Activated CD8-positive, alpha-beta memory T cell treated with anti-CD3 and anti-CD28 coated beads, Interleukin-2, amount 50 U/mL, for 4 hours (primary cell): Measurements from ENCODE around the gene FKBP5.
"Not testable (repeated sequence)": the region's sequence is repeated elsewhere in the genome, so short reads cannot be mapped to it uniquely, and the experiment has no call there.

Source experiments
- DNase-seq: peaks from one replicate; pipeline ENCODE4 v3.0.0-alpha.2; 2020

Gene FKBP5

DNA sequence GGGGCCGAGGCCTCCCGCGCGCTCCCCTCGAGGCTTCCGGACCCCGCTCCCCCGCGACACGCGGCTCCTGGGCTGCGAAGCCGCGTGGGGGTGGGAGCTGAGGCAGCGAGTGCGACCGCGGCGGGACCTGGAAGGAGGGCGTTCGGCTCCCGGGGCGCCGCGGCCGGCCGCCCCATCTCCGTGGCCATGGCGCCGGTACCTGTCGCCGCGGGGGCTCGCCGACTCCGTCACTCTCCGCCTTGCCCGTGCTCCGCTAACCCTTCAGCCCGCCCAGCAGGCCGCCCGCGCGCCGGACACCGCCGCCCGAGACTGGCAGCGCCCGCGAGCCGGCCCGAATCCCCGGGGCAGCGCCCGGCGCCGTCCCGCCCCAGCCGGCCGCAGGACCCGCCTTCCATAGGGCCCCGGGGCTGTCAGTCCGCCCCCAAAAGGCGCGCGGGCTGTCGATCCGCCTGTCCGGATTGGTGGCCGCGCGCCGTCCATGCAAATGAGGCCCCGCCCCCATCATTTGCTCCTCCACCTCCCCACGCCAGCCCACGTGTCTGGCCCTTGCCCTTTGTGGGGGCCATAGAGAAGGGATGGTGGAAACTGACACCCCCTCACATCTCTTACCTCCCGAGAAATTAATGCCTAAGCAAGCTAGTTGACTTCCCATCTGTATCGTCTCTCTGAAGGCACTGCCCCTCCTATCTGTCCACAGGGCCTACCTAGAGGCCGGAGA, at the start of gene FKBP5:
Gene FKBP5 (minus strand): TSS at position 311 of the 718 bp plus-strand sequence. CDS start 46,091 bp downstream, outside the sequence.
- peak; percentile 86 for DNase-seq

DNA sequence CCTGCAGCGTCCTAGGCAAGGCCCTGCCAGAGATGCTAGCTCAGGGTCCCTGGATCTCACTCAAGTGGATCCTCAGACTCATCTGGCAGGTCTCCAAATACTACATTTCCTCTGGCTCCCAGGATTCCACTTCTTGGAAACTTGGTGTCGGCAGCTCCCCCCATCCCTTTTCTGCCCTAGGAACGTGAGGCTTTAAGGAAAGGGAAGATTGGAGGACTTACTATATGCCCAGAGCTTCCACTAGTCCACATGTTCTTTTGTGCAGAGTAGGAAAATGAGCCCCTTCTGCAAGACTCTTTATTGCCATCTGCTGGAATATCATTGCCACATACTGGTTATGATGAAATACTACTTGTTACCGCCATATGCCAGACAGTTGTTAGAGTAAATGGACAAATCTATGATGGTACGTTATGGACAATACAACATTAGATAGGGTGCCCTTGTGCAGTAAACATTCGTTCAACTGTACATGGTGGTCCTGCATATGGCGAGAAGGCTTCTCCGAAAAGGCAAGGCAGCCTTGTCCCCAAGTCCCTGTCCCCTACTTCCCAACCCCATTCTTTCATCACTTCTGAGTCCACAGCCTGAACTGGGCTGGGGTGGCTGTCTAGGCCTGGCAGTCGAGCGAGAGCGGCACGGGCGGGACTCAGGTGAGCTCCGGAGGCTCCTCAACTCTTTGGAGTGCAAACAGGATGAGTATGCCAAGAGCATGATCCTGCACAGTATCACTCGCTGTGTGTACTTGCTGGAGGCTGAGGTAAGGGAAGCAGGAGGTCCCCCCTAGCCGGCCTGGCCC, 48.9 kb upstream of the FKBP5 start:
- DNase-seq, result no peak

DNA sequence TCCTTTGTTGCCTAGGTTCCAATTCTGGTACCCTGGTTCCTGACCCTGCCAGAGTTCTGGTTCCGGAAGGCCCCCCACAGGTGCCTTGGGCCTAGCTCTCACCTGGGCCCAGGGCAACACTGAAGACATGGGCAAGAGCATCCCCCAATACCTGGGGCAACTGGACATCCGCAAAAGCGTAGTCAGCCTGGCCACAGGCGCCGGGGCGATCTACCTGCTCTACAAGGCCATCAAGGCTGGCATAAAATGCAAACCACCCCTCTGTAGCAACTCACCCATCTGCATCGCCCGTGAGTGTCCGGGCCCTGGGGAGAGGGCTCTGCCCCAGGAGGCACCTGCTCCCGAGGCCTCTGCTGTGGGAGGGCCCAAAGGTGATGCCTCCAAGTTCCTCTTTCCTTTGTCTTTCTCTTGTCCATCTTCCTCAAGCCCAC, 48.3 kb upstream of the FKBP5 start, which contains the start of gene ARMC12:
Gene ARMC12 (plus strand): TSS at position 51 of the 431 bp plus-strand sequence. CDS start 77 bp downstream, at position 128.
- no peak for DNase-seq

DNA sequence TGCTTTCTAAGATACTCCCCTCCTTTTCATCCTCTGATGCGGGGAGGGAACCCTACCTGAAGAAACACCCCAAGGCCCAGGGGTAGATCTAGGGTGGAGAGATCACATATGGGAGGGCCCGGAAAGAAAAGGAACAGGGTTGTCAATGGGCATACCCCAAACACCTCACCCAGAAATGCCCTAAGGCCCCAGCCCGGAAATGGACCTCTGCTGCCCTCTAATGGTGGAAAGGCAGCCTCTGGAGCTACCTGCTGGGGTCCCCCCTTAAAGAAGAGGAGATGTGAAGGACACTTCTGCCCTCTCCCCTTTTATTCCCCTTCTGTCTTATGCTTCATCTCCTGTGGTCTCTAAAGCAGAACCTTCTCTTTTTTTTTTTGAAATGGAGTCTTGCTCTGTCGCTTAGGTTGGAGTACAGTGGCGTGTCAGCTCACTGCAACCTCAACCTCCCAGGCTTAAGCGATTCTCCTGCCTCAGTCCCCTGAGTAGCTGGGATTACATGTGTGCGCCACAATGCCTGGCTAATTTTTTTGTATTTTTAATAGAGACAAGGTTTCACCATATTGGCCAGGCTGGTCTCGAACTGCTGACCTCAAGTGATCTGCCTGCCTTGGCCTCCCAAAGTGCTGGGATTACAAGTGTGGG, 47.7 kb upstream of the FKBP5 start:
- DNase-seq, result peak; percentile 87

DNA sequence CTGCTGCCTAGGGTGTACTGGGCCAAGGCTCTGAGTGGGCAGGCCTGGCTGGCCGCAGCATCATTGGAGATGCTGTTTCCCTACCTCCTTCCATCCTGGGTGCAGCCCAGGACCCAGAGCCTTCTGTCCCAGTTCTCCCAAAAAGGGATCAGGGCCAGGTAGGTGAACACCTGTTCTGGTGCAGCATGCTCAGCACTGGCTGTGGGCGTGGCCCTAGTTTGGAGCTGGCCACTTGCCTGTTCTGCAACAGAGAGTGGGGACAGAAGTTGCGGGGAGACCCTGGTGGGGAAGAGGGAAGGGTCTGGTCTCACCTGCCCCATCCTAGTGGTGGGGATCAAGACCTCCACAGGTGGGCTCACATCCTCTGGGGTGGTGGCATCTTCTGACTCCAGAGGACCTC, 46.7 kb upstream of the FKBP5 start:
- no peak for DNase-seq

DNA sequence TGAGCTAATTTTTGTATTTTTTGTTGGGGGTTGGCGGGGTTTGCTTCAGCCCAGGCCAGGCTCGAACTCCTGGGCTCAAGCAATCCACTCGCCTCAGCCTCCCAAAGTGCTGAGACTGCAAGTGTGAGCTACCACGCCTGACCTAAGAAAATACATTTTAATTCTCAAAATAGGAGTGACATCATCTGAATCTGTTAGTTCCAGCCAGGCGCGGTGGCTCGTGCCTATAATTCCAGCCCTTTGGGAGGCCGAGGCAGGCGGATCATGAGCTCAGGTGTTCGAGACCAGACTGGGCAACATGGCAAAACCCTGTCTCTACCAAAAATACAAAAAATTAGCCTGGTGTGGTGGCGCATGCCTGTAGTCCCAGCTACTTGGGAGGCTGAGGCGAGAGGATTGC, 45.6 kb upstream of the FKBP5 start:
- not testable (repeated sequence) for DNase-seq

DNA sequence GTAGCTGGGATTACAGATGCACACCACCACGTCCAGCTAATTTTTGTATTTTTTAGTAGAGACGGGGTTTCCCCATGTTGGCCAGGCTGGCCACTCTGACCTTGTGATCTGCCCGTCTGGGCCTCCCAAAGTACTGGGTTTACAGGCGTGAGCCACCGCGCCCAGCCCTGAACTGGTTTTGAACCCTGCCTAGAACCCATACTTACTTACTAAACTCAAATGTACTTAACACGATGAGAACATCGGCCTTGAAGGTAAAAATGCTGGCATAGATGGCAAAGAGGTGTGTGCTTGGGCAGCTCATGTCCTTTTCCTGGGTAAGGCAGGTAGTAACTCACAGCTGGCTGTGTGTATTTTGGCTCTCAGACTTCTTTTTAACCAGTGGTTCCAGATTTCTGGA, 44.9 kb upstream of the FKBP5 start:
- DNase-seq, result no peak

DNA sequence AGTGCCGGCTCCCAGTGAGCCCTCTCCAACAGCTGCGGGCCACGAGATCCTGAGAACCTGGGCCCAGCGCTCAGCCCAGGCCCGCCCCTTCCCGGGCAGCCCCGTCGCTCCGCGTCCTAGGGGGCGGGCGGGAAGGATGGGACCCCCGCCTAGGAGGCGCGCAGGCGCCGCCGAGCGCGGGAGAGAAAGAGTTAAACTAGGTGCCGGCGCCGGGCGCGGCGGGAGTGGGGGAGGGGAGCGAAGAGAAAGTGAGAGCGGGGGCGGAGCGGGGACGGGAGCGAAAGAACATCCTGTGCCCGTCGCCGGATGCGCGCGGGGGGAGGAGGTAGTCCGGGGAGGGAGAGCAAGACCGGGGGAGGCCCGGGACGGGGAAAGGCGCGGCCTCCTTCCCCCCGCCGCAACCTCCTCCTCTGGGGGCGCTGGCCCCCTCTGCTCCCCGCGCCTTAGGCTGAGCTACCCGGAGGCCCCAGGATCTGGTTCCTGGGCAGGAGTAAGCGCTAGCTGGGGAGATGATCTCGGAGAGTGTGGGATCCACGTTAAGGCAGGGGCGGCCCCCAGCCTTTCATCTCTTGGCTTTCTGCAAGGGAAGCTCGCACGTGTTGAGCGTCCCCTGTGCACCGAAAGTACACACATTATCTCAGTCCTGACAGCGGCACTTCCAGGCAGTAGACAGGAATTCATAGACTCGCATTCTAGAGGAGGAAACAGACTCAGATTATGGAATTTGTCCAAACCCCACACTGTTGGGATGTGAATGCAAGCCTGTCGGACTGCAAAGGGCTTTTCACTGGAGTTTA, 43.2 kb upstream of the FKBP5 start:
- DNase-seq, result peak; percentile 93

DNA sequence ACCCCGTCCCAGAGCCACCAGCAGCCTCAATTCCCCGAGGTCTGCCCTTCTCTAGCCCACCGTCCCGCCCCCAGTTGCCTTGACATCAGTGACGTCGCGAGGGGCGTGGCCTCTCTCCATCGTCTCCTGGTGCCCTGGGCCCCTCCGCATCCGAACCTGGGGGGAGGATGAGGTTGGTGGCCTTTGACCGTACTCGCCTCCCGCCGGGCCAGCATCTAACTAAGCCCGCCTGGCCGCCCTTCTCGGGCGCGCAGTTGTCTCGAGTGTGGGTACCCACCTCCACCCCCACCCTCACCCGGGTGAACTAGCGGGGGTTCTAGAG, 42.7 kb upstream of the FKBP5 start:
- DNase-seq, result peak; percentile 97

DNA sequence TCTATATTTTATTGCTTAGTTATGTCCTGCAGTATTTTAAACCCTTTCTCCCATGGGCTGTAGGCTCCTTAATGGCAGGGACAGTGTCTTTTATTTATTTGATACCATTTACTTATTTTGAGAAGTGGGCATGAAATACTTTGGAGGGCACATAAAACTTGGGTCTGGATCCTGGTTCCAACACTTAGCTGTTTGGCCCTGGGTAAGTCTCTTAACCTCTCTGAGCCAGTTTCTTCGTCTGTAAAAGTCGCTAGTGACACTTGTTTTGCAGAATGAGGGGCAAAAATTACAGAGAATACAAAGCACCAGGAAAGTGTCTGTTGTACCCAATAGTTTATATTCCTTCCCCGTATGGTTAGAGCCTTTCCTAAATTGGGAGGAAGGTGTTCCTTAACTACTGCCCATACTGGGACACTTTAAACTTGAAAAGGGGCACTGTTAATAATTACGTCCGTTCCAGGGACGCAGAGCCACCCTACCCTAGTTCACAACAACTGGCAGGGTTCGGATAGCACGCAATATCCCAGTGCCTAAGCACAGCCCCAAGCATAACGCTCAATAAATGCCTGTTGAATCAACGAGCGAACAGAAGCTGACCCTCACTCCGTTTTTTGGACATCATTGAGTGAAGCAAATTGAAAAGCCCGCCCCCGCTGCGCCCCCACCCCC, 42.2 kb upstream of the FKBP5 start:
- DNase-seq, result no peak

DNA sequence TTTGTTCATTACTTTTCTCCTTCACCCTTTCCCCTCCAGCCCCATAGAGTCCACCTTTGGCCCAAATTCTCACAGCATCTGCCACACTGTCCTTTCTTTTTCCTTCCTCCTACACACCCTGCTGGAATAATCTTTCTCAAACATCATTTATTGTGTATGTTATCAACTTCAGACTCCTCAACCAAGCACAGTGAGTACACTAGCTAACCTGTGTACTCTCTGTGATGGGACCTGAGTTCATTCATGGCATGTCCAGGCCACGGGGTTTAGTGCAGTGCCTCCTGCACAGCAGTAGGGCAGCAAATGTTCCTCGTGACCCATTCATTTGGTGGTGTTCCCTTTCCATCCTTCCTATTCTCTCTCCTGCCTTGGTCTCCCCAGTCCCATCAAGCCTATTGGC, 41.0 kb upstream of the FKBP5 start:
- DNase-seq, result no peak

DNA sequence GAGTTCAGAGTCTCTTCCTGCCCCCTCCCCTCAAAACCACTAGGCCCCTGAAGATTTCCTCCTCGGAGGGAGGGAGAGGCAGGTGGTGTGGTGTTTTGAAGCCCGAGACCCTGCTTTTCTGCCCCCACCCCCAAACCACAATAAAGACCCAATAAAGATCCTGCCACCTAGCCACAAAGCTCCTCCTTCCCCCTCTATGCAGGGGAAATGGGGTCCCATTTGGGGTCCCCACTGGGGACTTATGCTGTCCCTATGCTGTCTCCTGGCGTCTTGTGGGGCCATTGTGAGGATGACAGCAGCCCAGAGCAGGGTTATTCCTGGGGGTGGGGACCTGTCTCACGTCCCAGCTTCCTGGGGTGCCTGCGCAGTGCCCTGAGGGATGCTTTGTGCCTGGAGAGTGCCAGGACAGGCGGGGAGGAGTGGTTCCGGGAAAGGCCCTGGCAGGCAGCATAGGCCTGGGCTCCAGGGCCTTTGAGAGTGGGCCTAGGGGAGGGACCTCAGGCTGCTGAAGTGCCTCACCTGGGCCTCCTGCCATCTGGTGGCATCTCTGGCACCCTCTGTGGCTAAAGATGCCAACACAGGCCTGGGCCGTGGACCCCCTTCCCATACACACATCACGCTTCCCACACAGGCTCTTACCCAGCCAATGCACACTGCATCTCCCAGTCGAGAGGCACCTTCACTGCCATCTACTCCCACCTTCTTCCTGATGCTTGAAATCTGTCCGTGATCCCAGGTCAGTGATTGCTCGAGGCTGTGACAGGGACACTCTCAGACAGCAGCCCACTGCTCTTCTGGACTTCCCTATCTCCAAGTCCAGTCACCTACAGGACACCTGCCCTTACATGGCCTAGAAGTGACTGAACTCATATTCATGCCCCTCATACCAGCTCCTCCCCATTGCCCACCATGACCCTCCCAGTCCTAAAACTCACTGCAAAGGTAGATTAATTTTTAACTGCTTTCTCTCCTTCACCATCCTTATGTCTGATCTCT, 40.3 kb upstream of the FKBP5 start:
- peak; percentile 40 for DNase-seq

DNA sequence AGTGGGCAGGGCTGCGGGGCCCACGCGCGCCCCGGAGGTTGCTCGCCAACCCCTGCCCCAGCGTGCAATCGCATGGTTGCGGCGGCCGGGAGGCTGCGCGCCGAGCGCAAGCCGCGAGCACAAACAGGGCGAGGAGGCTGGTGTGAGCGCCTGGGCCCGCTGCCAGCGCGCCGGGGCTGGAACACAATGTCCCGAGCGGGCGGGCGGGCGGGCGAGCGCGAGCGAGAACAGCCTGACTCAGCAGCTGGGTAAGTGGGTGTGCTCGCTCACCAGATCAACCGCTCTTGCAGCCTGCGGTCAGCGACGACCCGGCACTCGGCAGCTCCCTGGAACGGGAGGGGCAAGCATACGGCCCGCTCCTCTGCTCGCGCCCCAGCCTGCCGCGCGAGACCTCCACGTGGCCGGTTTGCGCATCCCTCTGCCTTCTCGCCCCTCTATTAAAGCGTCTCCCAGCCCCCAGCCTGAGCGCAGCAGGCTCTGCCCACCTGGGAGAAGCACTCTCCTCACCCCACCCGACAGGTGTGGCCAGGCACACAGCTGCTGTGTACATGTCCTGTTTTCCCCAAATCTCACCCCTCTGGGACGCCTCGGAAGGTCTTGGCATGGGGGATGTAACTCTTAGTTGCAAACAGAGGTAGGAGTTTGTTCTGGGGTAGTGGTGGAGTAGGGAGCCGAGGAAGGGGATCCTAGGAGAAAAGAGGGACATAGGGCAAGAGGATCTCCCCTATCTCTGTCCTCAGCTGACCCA, 39.4 kb upstream of the FKBP5 start:
- DNase-seq, result peak; percentile 82

DNA sequence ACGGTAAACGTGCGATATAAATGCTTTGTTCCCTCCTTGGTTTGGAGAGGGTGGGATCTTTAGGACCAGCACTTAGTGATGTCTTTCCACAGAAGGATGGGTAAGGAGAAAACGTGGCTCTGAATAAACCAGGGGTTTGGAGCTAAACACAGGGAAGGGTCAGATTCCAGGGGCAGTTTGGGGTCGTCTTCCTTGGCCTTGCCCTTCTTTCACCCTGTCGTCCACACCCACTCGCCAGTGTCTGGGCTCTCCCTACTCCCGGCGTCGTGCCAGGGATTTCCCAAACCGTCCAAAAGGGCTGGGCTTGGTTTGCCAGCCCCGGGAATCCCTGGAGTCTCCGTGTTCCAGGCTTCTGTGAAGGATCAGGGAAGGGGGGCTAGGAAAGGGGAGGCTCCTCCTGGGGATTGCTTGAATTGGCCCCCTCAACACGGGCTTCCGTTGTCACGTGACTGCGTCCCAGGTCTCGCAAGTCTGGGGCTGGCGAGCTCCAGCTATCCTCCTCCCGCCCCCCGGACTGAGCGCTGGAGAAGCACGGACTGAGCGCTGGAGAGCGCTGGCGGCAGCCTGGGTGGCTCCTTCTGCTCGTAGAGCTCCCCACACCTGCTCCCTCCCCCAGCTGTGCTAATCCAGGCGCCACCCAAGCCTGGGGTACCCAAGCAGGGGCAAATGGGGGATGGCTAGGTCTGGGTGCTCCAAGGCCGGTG, 38.7 kb upstream of the FKBP5 start:
- no peak for DNase-seq

DNA sequence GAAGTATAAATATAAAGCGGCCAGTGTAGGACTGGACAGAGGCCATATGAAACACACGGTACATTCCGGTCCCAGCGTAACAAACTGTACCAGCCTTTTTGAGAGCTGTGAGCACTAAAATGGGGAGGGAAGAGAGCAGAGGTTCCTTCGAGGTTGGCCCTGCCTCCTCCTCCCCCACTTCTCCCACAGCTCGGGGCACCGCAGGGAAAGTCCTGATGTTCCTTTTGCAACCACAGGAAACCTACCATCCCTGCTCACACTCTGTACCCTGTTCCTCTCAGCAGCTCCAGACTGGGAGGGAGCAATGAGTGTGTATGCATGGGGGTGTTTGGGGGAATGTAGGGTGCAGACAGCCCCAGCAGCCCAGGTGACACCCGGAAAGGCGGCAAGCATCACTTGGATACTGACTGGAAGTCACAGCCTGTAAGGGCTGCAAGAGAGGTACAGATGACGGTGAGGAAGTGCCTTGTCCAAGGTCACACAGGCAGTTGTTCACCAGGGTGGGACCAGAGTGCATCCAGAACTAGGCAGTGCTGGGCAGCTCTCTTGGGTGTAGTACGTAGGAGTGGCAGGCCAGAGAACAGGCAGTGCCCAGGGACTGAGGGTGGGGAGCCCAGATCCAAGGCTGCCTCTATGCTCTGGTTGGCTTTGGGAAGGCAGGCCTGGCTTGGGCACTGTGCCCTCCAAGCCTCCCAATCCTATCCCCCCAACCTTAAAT, 37.2 kb upstream of the FKBP5 start:
- no peak for DNase-seq

DNA sequence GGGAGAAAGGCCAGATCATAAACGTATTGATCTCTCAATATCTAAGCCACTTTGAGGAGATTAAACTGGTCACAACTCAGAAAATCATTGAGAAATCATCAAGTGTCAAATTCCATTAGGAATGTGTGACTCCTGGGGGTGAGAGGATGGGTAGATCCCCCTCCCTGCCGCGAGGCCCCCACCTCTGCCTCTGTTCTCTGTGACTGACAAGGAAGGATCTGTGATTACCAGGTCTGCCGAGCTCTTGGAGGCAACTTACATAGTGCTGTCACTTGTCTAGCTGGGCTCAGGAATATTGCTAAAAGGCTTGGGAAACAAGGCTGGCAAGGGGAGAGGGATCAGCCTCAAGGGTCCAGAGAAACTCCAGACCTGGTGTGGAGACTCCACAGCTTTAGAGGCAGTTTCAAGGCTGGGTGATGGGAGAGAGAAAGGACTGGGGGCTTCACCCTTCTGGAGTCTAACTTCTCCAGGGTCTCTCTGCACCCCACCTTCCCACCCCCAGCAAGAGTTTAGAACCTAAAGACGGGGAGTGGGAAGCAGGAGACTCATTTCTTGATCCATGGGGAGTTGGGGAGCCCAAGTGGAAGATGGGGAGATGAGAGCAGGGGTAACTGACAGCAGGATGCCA, 36.5 kb upstream of the FKBP5 start:
- DNase-seq, result no peak

DNA sequence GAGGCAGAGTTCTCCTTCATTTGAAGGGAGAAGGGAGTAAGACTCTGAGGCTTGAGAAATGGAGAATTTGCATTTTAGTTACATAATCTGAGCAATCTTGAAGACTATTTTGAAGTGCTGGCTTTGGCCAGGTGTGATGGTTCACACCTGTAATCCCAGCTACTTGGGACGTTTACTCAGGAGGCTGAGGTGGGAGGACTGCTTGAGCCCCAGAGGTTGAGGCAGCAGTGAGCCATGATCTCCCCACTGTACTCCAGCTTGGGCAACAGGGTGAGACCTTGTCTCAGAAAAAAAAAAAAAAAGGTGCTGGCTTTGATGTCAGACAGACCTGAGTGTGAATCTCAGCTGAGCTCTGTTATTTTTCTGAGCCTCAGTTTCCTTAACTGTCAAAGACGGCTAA, 35.8 kb upstream of the FKBP5 start:
- no peak for DNase-seq

DNA sequence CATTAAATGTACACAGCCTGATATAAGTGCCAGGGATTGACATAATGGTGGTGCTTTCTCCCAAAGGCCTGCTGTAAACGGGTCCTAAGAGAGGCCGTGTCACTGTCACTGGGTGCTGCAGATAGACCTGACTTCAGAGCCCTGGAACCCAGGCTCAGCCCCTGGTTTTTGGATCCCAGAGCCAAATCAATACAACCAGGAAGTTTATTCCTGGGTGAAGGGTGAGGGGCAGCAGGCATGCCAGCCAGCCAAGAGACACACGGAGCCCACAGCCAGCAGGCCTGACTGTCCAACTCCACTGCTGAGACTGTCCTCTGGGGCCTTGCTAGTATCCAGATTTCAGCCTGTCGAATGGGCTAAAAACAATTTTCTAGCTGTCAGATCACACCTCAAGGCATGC, 35.3 kb upstream of the FKBP5 start:
- DNase-seq, result no peak

DNA sequence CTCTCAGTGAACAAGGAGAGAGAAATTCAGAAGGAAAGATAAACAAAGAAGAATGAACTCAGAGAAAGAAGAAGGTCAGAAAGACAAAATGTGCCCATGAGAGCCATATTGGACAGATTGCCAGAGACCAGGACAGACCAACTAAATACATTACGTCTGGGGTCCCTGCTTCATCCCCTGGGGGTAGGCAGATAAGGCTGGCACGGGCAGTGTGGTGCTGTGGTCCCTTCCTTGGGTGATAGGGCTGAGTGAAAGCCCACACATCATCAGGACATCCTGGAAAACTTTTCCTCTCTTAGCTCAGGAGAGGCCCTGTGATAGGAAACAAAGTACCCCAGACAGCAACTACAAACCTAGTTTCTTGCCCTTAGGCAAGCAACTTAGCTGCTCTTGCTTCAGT, 34.9 kb upstream of the FKBP5 start:
- no peak for DNase-seq
